AG10803 (cell line): ENCODE data around the gene IMMP2L.
A peak's percentile ranks its signal among the peaks of the same experiment; 100 is the strongest.
"Not testable (repeated sequence)": the region's sequence is repeated elsewhere in the genome, so short reads cannot be mapped to it uniquely, and the experiment has no call there.

Source experiments
- DNase-seq: peaks from one replicate; pipeline ENCODE4 v3.0.0; 2010; ENCODE audit warnings: low read depth
- H3K4me3 ChIP-seq: 2 replicates; pipeline ENCODE4 v1.5.1; 2011; ENCODE audit warnings: mild to moderate bottlenecking, low read length, control low read depth
- CTCF ChIP-seq: conservative IDR thresholded peaks from 2 replicates; pipeline ENCODE4 v1.5.1; 2011; ENCODE audit warnings: mild to moderate bottlenecking, low read length, control low read depth, inconsistent platforms

IMMP2L gene

GRCh38 chr7:111508387-111508786 is 53.9 kb downstream of the IMMP2L start:
- H3K4me3 ChIP-seq: no peak overlapping the region
- DNase-seq: no peak
- TF ChIP-seq CTCF: no peak

GRCh38 chr7:111505422-111505821 is 56.9 kb downstream of the IMMP2L start:
- H3K4me3 ChIP-seq, DNase-seq: not testable (repeated sequence)

- H3K4me3 ChIP-seq, DNase-seq: not testable (repeated sequence)
These were observed 60.5 kb downstream of the IMMP2L start for GRCh38 chr7:111501799-111502198.

GRCh38 chr7:111499027-111499426 is 63.3 kb downstream of the IMMP2L start:
- DNase-seq: peak; percentile 1
- no peak overlapping the region for H3K4me3 ChIP-seq
- TF ChIP-seq CTCF: no peak

- TF ChIP-seq CTCF: no peak
- H3K4me3 ChIP-seq: no peak overlapping the region
- no peak for DNase-seq
These were observed 63.8 kb downstream of the IMMP2L start for GRCh38 chr7:111498391-111499007.

GRCh38 chr7:111495173-111495810 is 67.0 kb downstream of the IMMP2L start:
- no peak for DNase-seq

GRCh38 chr7:111492234-111492633 is 70.1 kb downstream of the IMMP2L start:
- no peak for TF ChIP-seq CTCF
- no peak for DNase-seq
- no peak overlapping the region for H3K4me3 ChIP-seq

More at GRCh38 chr7:111495173-111495810, 67.0 kb downstream of the IMMP2L start:
- no peak for TF ChIP-seq CTCF
- no peak overlapping the region for H3K4me3 ChIP-seq

GRCh38 chr7:111486472-111487142 is 75.7 kb downstream of the IMMP2L start:
- peak; percentile 56 for DNase-seq
- peak; percentile 93 for TF ChIP-seq CTCF

More at GRCh38 chr7:111486472-111487142, 75.7 kb downstream of the IMMP2L start:
- H3K4me3 ChIP-seq: no peak overlapping the region
